IMR-90 (cell line): ENCODE data around the gene CNFN. TPM values are rescaled to one million over a fixed set of nuclear protein-coding genes. Genes with fewer than 3 reads are reported as not detected.

Experiments
- ATAC-seq: fragments of 200-7000 bp; cut with Tn5 transposase; 2 replicates; pipeline ENCODE4 v1.9.1; 2020; ENCODE audit warnings: low read depth, mild to moderate bottlenecking, moderate library complexity
- BruUV-seq: library from RNA; stranded (reverse); fragments of 400-500 nt; replicated peaks from 2 replicates; lab custom pipeline; 2021; lab: Mats Ljungman, UMichigan
- CTCF ChIA-PET: fragments of 300-600 bp; formaldehyde crosslinking; extraction: SDS; loops from one replicate; lab custom pipeline; 2021; ENCODE audit warnings: antibody characterized with exemption; lab: Yijun Ruan, JAX
- POLR2A ChIA-PET: fragments of 300-600 bp; sonication (Branson Sonifier 250); formaldehyde crosslinking; loops from one replicate; lab custom pipeline; 2022; ENCODE audit warnings: antibody characterized with exemption; ENCODE audit not compliant: unreplicated experiment; lab: Charles Lee
- DNase-seq: peaks from one replicate; pipeline ENCODE4 v3.0.0; 2013
- H2AFZ ChIP-seq: replicated peaks from 2 replicates; pipeline ENCODE3; 2013; ENCODE audit warnings: low read length, mild to moderate bottlenecking; ENCODE audit not compliant: poor library complexity
- H2AK5ac ChIP-seq: 2 replicates; pipeline ENCODE4 v1.6.1; 2013; ENCODE audit warnings: low read depth, low read length, inconsistent platforms
- H2AK9ac ChIP-seq: replicated peaks from 2 replicates; pipeline ENCODE3; 2013; ENCODE audit warnings: mild to moderate bottlenecking, low read depth, low read length, moderate library complexity; ENCODE audit not compliant: poor library complexity
- H2BK120ac ChIP-seq: 2 replicates; pipeline ENCODE4 v1.6.1; 2013; ENCODE audit warnings: low read depth, low read length, inconsistent platforms
- H2BK15ac ChIP-seq: 3 replicates; pipeline ENCODE4 v1.6.1; 2013; ENCODE audit warnings: low read depth, low read length, inconsistent platforms
- H2BK20ac ChIP-seq: 2 replicates; pipeline ENCODE4 v1.6.1; 2013; ENCODE audit warnings: low read depth, mild to moderate bottlenecking, inconsistent platforms, low read length, moderate library complexity
- H2BK5ac ChIP-seq: 2 replicates; pipeline ENCODE4 v1.6.1; 2013; ENCODE audit warnings: mild to moderate bottlenecking, low read depth, low read length, inconsistent platforms; ENCODE audit not compliant: poor library complexity, severe bottlenecking
- H3K14ac ChIP-seq: replicated peaks from 2 replicates; pipeline ENCODE4 v1.6.1; 2013; ENCODE audit warnings: low read depth, low read length, inconsistent platforms
- H3K18ac ChIP-seq: 2 replicates; pipeline ENCODE4 v1.6.1; 2013; ENCODE audit warnings: low read depth, low read length, control low read depth
- H3K23ac ChIP-seq: 2 replicates; pipeline ENCODE4 v1.6.1; 2013; ENCODE audit warnings: low read depth, low read length, inconsistent platforms
- H3K27ac ChIP-seq: 2 replicates; pipeline ENCODE4 v1.5.1; 2013; ENCODE audit warnings: mild to moderate bottlenecking, control low read depth, low read length; ENCODE audit not compliant: insufficient read depth
- H3K27me3 ChIP-seq: 2 replicates; pipeline ENCODE4 v1.6.1; 2013; ENCODE audit warnings: low read length; ENCODE audit not compliant: control insufficient read depth, insufficient read depth
- H3K36me3 ChIP-seq: 2 replicates; pipeline ENCODE4 v1.6.1; 2013; ENCODE audit warnings: low read length, mixed read lengths; ENCODE audit not compliant: control insufficient read depth, insufficient read depth
- H3K4ac ChIP-seq: 2 replicates; pipeline ENCODE4 v1.6.1; 2013; ENCODE audit warnings: low read depth, low read length, inconsistent platforms
- H3K4me1 ChIP-seq: 2 replicates; pipeline ENCODE4 v1.6.1; 2013; ENCODE audit warnings: low read length, mixed read lengths; ENCODE audit not compliant: control insufficient read depth, insufficient read depth
- H3K4me2 ChIP-seq: 2 replicates; pipeline ENCODE4 v1.6.1; 2013; ENCODE audit warnings: low read depth, mild to moderate bottlenecking, control low read depth, low read length, moderate library complexity
- H3K4me3 ChIP-seq: 2 replicates; pipeline ENCODE4 v1.5.1; 2013; ENCODE audit warnings: low read depth, mild to moderate bottlenecking, control low read depth, low read length, moderate library complexity; ENCODE audit not compliant: insufficient read depth
- H3K56ac ChIP-seq: 2 replicates; pipeline ENCODE4 v1.6.1; 2013; ENCODE audit warnings: low read length, inconsistent platforms; ENCODE audit not compliant: insufficient read depth; ENCODE audit errors: extremely low read depth
- H3K79me1 ChIP-seq, 2 experiments: 2 replicates each; pipeline ENCODE4 v1.6.1; 2013; ENCODE audit warnings: low read length in 2 of 2, inconsistent platforms in 1 of 2, low read depth in 1 of 2
- H3K9ac ChIP-seq: 2 replicates; pipeline ENCODE4 v1.6.1; 2013; ENCODE audit warnings: low read depth, low read length, control low read depth
- H3K9me1 ChIP-seq: 2 replicates; pipeline ENCODE4 v1.6.1; 2013; ENCODE audit warnings: low read length, inconsistent platforms; ENCODE audit not compliant: insufficient read depth
- H3K9me3 ChIP-seq: 2 replicates; pipeline ENCODE4 v1.6.1; 2013; ENCODE audit warnings: low read length; ENCODE audit not compliant: control insufficient read depth, insufficient read depth
- H4K20me1 ChIP-seq: 2 replicates; pipeline ENCODE4 v1.6.1; 2013; ENCODE audit warnings: low read length, inconsistent platforms; ENCODE audit not compliant: insufficient read depth
- H4K5ac ChIP-seq: 2 replicates; pipeline ENCODE4 v1.6.1; 2013; ENCODE audit warnings: mild to moderate bottlenecking, low read depth, low read length, control low read depth
- H4K8ac ChIP-seq, 2 experiments: 2 replicates each; pipeline ENCODE4 v1.6.1; 2013; ENCODE audit warnings: low read depth in 2 of 2, low read length in 2 of 2, control low read depth in 1 of 2, inconsistent platforms in 1 of 2
- H4K91ac ChIP-seq: 2 replicates; pipeline ENCODE4 v1.6.1; 2013; ENCODE audit warnings: low read depth, low read length, inconsistent platforms; ENCODE audit not compliant: insufficient read depth
- BHLHE40 ChIP-seq: fragments of 150-350 bp; IDR thresholded peaks from 2 replicates; pipeline ENCODE4 v1.6.1; 2016; ENCODE audit warnings: mild to moderate bottlenecking, low read depth, low read length
- CEBPB ChIP-seq: IDR thresholded peaks from 2 replicates; pipeline ENCODE4 v1.6.1; 2012; ENCODE audit warnings: low read depth, low read length, improper control_type of control experiment
- CHD1 ChIP-seq: IDR thresholded peaks from 2 replicates; pipeline ENCODE4 v1.6.1; 2012; ENCODE audit warnings: low read depth, low read length, improper control_type of control experiment
- CTCF ChIP-seq: conservative IDR thresholded peaks from 2 replicates; pipeline ENCODE4 v1.5.1; 2012; ENCODE audit warnings: mild to moderate bottlenecking, low read depth, low read length, improper control_type of control experiment
- ELK1 ChIP-seq: fragments of 150-350 bp; IDR thresholded peaks from 2 replicates; pipeline ENCODE4 v1.6.1; 2016; ENCODE audit warnings: low read depth, mild to moderate bottlenecking, low read length, moderate library complexity, borderline replicate concordance
- FOS ChIP-seq: fragments of 150-350 bp; IDR thresholded peaks from 2 replicates; pipeline ENCODE4 v1.6.1; 2016; ENCODE audit warnings: low read depth, low read length
- MAFK ChIP-seq: IDR thresholded peaks from 2 replicates; pipeline ENCODE4 v1.6.1; 2012; ENCODE audit warnings: low read depth, low read length, improper control_type of control experiment
- MAZ ChIP-seq: IDR thresholded peaks from 2 replicates; pipeline ENCODE4 v1.6.1; 2012; ENCODE audit warnings: low read depth, mild to moderate bottlenecking, low read length, improper control_type of control experiment, moderate library complexity, borderline replicate concordance
- MXI1 ChIP-seq: IDR thresholded peaks from 2 replicates; pipeline ENCODE4 v1.6.1; 2012; ENCODE audit warnings: low read depth, mild to moderate bottlenecking, low read length, moderate library complexity, borderline replicate concordance
- NFE2L2 ChIP-seq: fragments of 150-350 bp; IDR thresholded peaks from 2 replicates; pipeline ENCODE4 v1.6.1; 2016; ENCODE audit warnings: low read depth, mild to moderate bottlenecking, low read length
- POLR2A ChIP-seq: IDR thresholded peaks from 2 replicates; pipeline ENCODE4 v1.6.1; 2012; ENCODE audit warnings: mild to moderate bottlenecking, low read depth, low read length
- RAD21 ChIP-seq: IDR thresholded peaks from 2 replicates; pipeline ENCODE4 v1.6.1; 2012; ENCODE audit warnings: low read length, improper control_type of control experiment
- RCOR1 ChIP-seq: IDR thresholded peaks from 2 replicates; pipeline ENCODE4 v1.6.1; 2012; ENCODE audit warnings: mild to moderate bottlenecking, low read length, improper control_type of control experiment; ENCODE audit not compliant: insufficient replicate concordance
- RFX5 ChIP-seq: IDR thresholded peaks from 2 replicates; pipeline ENCODE4 v1.8.0; 2012; ENCODE audit warnings: low read depth, mild to moderate bottlenecking, low read length, moderate library complexity
- SMC3 ChIP-seq: fragments of 150-350 bp; IDR thresholded peaks from 2 replicates; pipeline ENCODE4 v1.6.1; 2016; ENCODE audit warnings: low read depth, mild to moderate bottlenecking, antibody characterized with exemption, low read length, moderate library complexity
- USF2 ChIP-seq: fragments of 150-350 bp; IDR thresholded peaks from 2 replicates; pipeline ENCODE4 v1.6.1; 2017; ENCODE audit warnings: mild to moderate bottlenecking, antibody characterized with exemption, low read length, low read depth
- WGBS, 2 experiments: methylation state at CpG; one replicate each; pipeline versions ENCODE4 v1.1.5 to v1.1.7; 2013; ENCODE audit warnings: missing lambda C conversion rate in 2 of 2; ENCODE audit not compliant: insufficient read length in 1 of 2; ENCODE audit errors: extremely low coverage in 2 of 2; 5-methylcytosine and 5-hydroxymethylcytosine counted together
- dilution Hi-C: fragments of 300-500 bp; cut with HindIII; formaldehyde crosslinking; loops from one replicate; pipeline ENCODE4 v1.14.3; 2018; ENCODE audit warnings: low sequenced_read_pairs; ENCODE audit not compliant: unreplicated experiment
- in situ Hi-C: fragments of 300-500 bp; cut with MboI; formaldehyde crosslinking; loops from 3 replicates; pipeline ENCODE4 v1.14.3; 2019; ENCODE audit warnings: low sequenced_read_pairs, inconsistent platforms, mixed read lengths
- intact Hi-C: fragments of 100-400 bp; cut with micrococcal nuclease; formaldehyde crosslinking; loops from 2 replicates; pipeline ENCODE4 v1.10.0; 2022
- polyA plus RNA-seq, 3 experiments: library from polyadenylated mRNA; depleted of rRNA; stranded (reverse); fragments of >200 nt; gene quantifications; 2 replicates each; pipeline ENCODE4 v1.2.3, GENCODE V29; 2012; ENCODE audit warnings: low replicate concordance in 1 of 3
- total RNA-seq: library from RNA; depleted of rRNA; stranded (reverse); fragments of >200 nt; gene quantifications from 2 replicates; pipeline ENCODE4 v1.2.3, GENCODE V29; 2012

Gene CNFN
- total and polyA plus RNA-seq, 2 of the 4 experiments (the other 2 are of a cell fraction), result 1.2 TPM; not detected in 1

- Histone ChIP-seq H4K91ac (no peak overlapping the region), H2BK20ac (no peak overlapping the region), H3K4me2 (no peak overlapping the region; the same call in 1 of the 2 replicates), H3K18ac (no peak overlapping the region), H3K4me3 (peak overlapping the region; percentile 64; the same call in 1 of the 2 replicates), H2AK5ac (no peak overlapping the region), H2BK15ac (no peak overlapping the region), H3K56ac (no peak overlapping the region), H3K4ac (0 out of 2 replicates have a peak overlapping the region, but pooled peaks have one; percentile 4), H2AFZ (peak overlapping the region; percentile 96), H3K9me1 (peaks cover 11% of the 10 kb centered on the region), H3K36me3 (no peaks in the 10 kb centered on the region), H3K9me3 (no peaks in the 10 kb centered on the region), H3K27me3 (no peaks in the 10 kb centered on the region), H2BK120ac (no peak overlapping the region), H3K14ac (0 out of 2 replicates have a peak overlapping the region, but pooled peaks have one; percentile 28), H4K5ac (no peak overlapping the region), H3K23ac (no peak overlapping the region), H3K4me1 (peaks cover 9% of the 10 kb centered on the region), H2BK5ac (no peak overlapping the region), H2AK9ac (peak overlapping the region; percentile 50), H3K27ac (no peak overlapping the region), H4K20me1 (peaks cover 11% of the 10 kb centered on the region; the same call in 1 of the 2 replicates), H3K79me1 (peaks cover 4 to 19% of the 10 kb centered on the region in 2 experiments; a peak in 2 of 4 replicates), H4K8ac (peak overlapping the region; percentile 55 to 84; a peak in 2 of 4 replicates), H3K9ac (no peak overlapping the region)
- CTCF ChIA-PET, result interaction anchor here (0.9 to 2.4 kb wide), 3 partner anchors 9 to 24 kb away, joined by 3 to 8 read pairs (median 4); no protein-coding TSS in a partner anchor
- in situ Hi-C loops, result no loop called here
- POLR2A ChIA-PET, result no interaction called here
- DNase-seq (no peak), ATAC-seq (no peak)
- dilution Hi-C loops, result no loop called here
- WGBS, 2 experiments, result 55% methylated on average over 10 of the region's 15 CpGs; no CpG with 5 or more reads in 1 of the 2 experiments
- BruUV-seq, result no TSS peak
- intact Hi-C loops, result no loop called here
- TF ChIP-seq CTCF (no peak), ELK1 (no peak), MXI1 (no peak), FOS (no peak), MAFK (no peak), CHD1 (no peak), RAD21 (no peak), RFX5 (no peak), CEBPB (no peak), MAZ (no peak), NFE2L2 (no peak), POLR2A (no peak), RCOR1 (no peak), USF2 (no peak), SMC3 (no peak), BHLHE40 (no peak)
Observed at GRCh38 chr19:42424345-42424707, 34.2 kb upstream of the CNFN start.
